ENCODE results near the gene MVB12B.

MVB12B gene

DNA sequence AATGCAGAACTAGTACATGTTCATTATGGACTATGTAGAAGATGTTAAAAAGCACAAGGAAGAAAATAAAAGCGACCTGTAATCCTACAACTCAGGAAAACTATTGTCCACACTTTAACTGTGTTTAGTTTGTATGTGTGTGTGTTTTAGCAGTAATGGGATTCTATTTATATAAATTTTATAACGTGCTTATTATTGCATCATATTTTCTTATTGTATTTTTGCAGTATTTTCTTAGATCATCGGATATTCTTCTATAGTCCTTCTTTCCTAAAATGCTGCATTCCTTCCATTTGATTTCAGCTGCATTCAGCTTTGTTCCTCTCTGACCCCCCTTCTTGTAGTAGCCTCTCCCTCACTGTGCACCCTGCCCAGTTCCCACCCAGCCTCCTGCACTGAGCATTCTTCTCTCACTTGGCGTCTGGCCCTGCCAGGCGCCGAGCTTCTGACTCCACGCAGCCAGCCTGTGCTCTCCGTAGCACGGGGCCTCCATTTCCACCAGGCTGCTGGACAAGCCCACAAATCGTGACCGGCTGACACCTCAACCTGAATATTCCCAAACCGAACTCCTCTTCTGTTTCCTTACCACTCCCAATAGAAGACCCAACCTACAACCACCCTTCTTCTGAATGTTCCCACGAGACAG lies 39.9 kb downstream of the MVB12B start:
- Histone ChIP-seq H3K9me2 (replicated peaks; ENCODE audit: insufficient read depth, low read length) (no peaks in the 10 kb centered on the region), H3K9ac (ENCODE audit: low read length) (no peak overlapping the region), H3K9me3 (ENCODE audit: insufficient read depth, low read length) (peaks cover 7% of the 10 kb centered on the region; the same call in 1 of the 2 replicates), H2AFZ (ENCODE audit: low read depth, low read length, severe bottlenecking) (no peak overlapping the region), H3K36me3 (ENCODE audit: low read length) (no peaks in the 10 kb centered on the region), H3K4me3 (ENCODE audit: insufficient read depth, low read length, poor library complexity, severe bottlenecking) (no peak overlapping the region), H3K79me2 (ENCODE audit: insufficient read depth, low read length) (no peaks in the 10 kb centered on the region), H3F3A (ENCODE audit: insufficient read depth) (no peaks in the 10 kb centered on the region), H3K4me2 (ENCODE audit: low read depth, low read length, poor library complexity, severe bottlenecking) (no peak overlapping the region), H3K27me3 (ENCODE audit: low read length) (no peaks in the 10 kb centered on the region), H4K20me1 (ENCODE audit: low read depth, low read length) (no peaks in the 10 kb centered on the region), H3K27ac (ENCODE audit: low read depth, low read length) (no peak overlapping the region)
- no peak for TF ChIP-seq EZH2phosphoT487 (conservative IDR thresholded peaks at IDR 0.05; ENCODE audit: low read length)
- TF ChIP-seq, protein P1, sequence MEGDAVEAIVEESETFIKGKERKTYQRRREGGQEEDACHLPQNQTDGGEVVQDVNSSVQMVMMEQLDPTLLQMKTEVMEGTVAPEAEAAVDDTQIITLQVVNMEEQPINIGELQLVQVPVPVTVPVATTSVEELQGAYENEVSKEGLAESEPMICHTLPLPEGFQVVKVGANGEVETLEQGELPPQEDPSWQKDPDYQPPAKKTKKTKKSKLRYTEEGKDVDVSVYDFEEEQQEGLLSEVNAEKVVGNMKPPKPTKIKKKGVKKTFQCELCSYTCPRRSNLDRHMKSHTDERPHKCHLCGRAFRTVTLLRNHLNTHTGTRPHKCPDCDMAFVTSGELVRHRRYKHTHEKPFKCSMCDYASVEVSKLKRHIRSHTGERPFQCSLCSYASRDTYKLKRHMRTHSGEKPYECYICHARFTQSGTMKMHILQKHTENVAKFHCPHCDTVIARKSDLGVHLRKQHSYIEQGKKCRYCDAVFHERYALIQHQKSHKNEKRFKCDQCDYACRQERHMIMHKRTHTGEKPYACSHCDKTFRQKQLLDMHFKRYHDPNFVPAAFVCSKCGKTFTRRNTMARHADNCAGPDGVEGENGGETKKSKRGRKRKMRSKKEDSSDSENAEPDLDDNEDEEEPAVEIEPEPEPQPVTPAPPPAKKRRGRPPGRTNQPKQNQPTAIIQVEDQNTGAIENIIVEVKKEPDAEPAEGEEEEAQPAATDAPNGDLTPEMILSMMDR (IDR thresholded peaks at IDR 0.05; ENCODE audit: insufficient read depth, low read length, poor library complexity, severe bottlenecking): no peak

DNA sequence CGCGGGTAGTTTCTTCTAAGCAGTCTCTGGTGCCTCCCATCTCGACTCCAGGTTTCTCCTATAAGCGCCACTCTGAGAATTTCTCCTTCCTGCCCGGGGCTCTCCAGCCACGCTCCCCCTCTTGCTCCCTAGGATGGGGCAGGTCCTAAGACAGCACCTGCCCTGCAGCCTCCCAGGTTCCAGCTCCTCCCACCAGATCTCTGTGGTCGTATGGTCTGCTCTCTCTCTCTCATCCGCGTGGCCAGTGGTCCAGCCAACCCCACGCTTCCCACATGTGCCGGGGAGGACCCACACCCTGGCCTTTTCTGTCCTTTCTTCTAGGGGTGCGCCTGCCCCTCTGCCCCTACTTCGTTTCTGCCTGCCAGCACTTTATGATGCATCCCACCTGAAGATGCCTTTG lies 40.5 kb downstream of the MVB12B start:
- Histone ChIP-seq H3K9ac (ENCODE audit: low read length) (no peak overlapping the region), H3K36me3 (ENCODE audit: low read length) (no peaks in the 10 kb centered on the region), H3K4me3 (ENCODE audit: insufficient read depth, low read length, poor library complexity, severe bottlenecking) (no peak overlapping the region), H3K27me3 (ENCODE audit: low read length) (no peaks in the 10 kb centered on the region), H3F3A (ENCODE audit: insufficient read depth) (no peaks in the 10 kb centered on the region), H3K79me2 (ENCODE audit: insufficient read depth, low read length) (no peaks in the 10 kb centered on the region), H2AFZ (ENCODE audit: low read depth, low read length, severe bottlenecking) (no peak overlapping the region), H3K9me2 (replicated peaks; ENCODE audit: insufficient read depth, low read length) (no peaks in the 10 kb centered on the region), H3K9me3 (ENCODE audit: insufficient read depth, low read length) (peaks cover 4% of the 10 kb centered on the region; the same call in 1 of the 2 replicates), H4K20me1 (ENCODE audit: low read depth, low read length) (no peaks in the 10 kb centered on the region), H3K27ac (ENCODE audit: low read depth, low read length) (no peak overlapping the region), H3K4me2 (ENCODE audit: low read depth, low read length, poor library complexity, severe bottlenecking) (no peak overlapping the region)
- TF ChIP-seq, protein P1 (IDR thresholded peaks at IDR 0.05; ENCODE audit: insufficient read depth, low read length, poor library complexity, severe bottlenecking): no peak
- TF ChIP-seq EZH2phosphoT487 (conservative IDR thresholded peaks at IDR 0.05; ENCODE audit: low read length): no peak

DNA sequence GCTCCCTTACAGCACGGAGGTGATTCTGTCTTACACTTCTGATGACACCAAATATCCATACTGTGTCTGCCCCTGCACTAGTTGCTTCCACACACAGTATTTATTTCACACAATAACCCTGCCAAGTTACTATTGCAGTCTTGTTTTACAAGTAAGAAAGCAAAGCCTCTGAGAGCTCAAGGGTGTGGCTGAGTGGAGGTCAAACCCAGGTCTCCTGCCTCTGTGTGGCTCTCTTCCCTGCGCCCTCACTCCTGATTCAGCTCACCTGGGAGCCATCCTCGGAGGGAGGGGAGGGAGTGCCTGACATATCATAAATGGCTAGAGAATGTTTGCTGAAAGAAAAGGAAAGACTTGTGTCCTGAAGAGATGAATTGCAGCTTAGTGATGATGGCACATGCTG lies 41.0 kb downstream of the MVB12B start:
- H3K27me3 ChIP-seq (ENCODE audit: low read length): no peaks in the 10 kb centered on the region
- H3K9ac ChIP-seq (ENCODE audit: low read length): no peak overlapping the region
- H3K9me2 ChIP-seq (replicated peaks; ENCODE audit: insufficient read depth, low read length): no peaks in the 10 kb centered on the region
- H2AFZ ChIP-seq (ENCODE audit: low read depth, low read length, severe bottlenecking): no peak overlapping the region
- H3K27ac ChIP-seq (ENCODE audit: low read depth, low read length): no peak overlapping the region
- H3F3A ChIP-seq (ENCODE audit: insufficient read depth): no peaks in the 10 kb centered on the region
- no peak overlapping the region for H3K4me2 ChIP-seq (ENCODE audit: low read depth, low read length, poor library complexity, severe bottlenecking)
- no peak for TF ChIP-seq EZH2phosphoT487 (conservative IDR thresholded peaks at IDR 0.05; ENCODE audit: low read length)
- H4K20me1 ChIP-seq (ENCODE audit: low read depth, low read length): no peaks in the 10 kb centered on the region
- H3K4me3 ChIP-seq (ENCODE audit: insufficient read depth, low read length, poor library complexity, severe bottlenecking): no peak overlapping the region
- H3K79me2 ChIP-seq (ENCODE audit: insufficient read depth, low read length): no peaks in the 10 kb centered on the region
- no peaks in the 10 kb centered on the region for H3K36me3 ChIP-seq (ENCODE audit: low read length)
- H3K9me3 ChIP-seq (ENCODE audit: insufficient read depth, low read length): peaks cover 1% of the 10 kb centered on the region; the same call in 1 of the 2 replicates

DNA sequence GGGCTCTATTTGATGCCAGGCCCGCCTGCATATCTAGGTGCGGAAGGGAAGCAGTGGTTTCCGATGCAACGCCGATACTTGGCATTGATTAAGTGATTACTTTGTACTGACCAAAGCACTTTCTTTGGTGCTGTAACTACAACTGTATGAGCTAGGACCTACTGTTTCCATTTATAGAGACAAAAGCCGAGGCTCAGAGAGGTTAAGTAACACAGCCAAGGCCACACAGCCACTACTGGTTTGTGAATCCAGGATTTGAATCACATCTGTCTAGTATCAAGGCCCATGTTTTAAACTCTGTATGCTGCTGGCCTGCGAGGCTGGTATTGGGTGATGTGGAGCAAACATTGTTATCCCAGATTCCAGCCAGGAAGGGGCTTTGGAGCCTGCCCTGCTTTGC lies 41.4 kb downstream of the MVB12B start:
- no peak overlapping the region for H3K27ac ChIP-seq (ENCODE audit: low read depth, low read length)
- H3K9me2 ChIP-seq (replicated peaks; ENCODE audit: insufficient read depth, low read length): no peaks in the 10 kb centered on the region
- no peak overlapping the region for H3K4me2 ChIP-seq (ENCODE audit: low read depth, low read length, poor library complexity, severe bottlenecking)
- no peak for TF ChIP-seq EZH2phosphoT487 (conservative IDR thresholded peaks at IDR 0.05; ENCODE audit: low read length)
- TF ChIP-seq, protein P1 (IDR thresholded peaks at IDR 0.05; ENCODE audit: insufficient read depth, low read length, poor library complexity, severe bottlenecking): no peak
- no peak overlapping the region for H3K4me3 ChIP-seq (ENCODE audit: insufficient read depth, low read length, poor library complexity, severe bottlenecking)
- no peaks in the 10 kb centered on the region for H3K9me3 ChIP-seq (ENCODE audit: insufficient read depth, low read length)
- H3K9ac ChIP-seq (ENCODE audit: low read length): no peak overlapping the region
- no peaks in the 10 kb centered on the region for H3F3A ChIP-seq (ENCODE audit: insufficient read depth)
- no peaks in the 10 kb centered on the region for H3K27me3 ChIP-seq (ENCODE audit: low read length)
- H2AFZ ChIP-seq (ENCODE audit: low read depth, low read length, severe bottlenecking): no peak overlapping the region
- no peaks in the 10 kb centered on the region for H3K79me2 ChIP-seq (ENCODE audit: insufficient read depth, low read length)
- H3K36me3 ChIP-seq (ENCODE audit: low read length): no peaks in the 10 kb centered on the region
- H4K20me1 ChIP-seq (ENCODE audit: low read depth, low read length): no peaks in the 10 kb centered on the region

Data from SU-DHL-6 (cell line).